Activated T-helper 9 cell treated with anti-CD3 and anti-CD28 coated beads, Interleukin-2, amount 50 U/mL, for 16 hours (primary cell): ENCODE results near the gene ARL10.

ENCODE experiments used
- DNase-seq: peaks from one replicate; pipeline ENCODE4 v3.0.0-alpha.2; 2020; ENCODE audit warnings: low read depth

ARL10 gene

GRCh38 chr5:176365351-176366231, at the start of gene ARL10:
Gene ARL10 (plus strand): TSS chr5:176365487. CDS start chr5:176365564, 77 bp downstream.
- peak; percentile 45 for DNase-seq

GRCh38 chr5:176317534-176318374, 47.5 kb upstream of the ARL10 start:
- DNase-seq: no peak

GRCh38 chr5:176319827-176320554, 45.3 kb upstream of the ARL10 start:
- no peak for DNase-seq

GRCh38 chr5:176320577-176320976, 44.7 kb upstream of the ARL10 start:
- DNase-seq: no peak

GRCh38 chr5:176334031-176334770, 31.1 kb upstream of the ARL10 start:
- DNase-seq: no peak

GRCh38 chr5:176337913-176338312, 27.4 kb upstream of the ARL10 start:
- no peak for DNase-seq

GRCh38 chr5:176339304-176339703, 26.0 kb upstream of the ARL10 start:
- no peak for DNase-seq

- DNase-seq: no peak
Measured at GRCh38 chr5:176341325-176342157, 23.7 kb upstream of the ARL10 start.

GRCh38 chr5:176342158-176342483, 23.2 kb upstream of the ARL10 start:
- no peak for DNase-seq

GRCh38 chr5:176342766-176343458, 22.4 kb upstream of the ARL10 start:
- no peak for DNase-seq

- DNase-seq: no peak
Measured at GRCh38 chr5:176350416-176350815, 14.9 kb upstream of the ARL10 start.

- no peak for DNase-seq
Measured at GRCh38 chr5:176352116-176352878, 13.0 kb upstream of the ARL10 start.

GRCh38 chr5:176353533-176353932, 11.8 kb upstream of the ARL10 start:
- DNase-seq: no peak

- no peak for DNase-seq
Measured at GRCh38 chr5:176355400-176356178, 9.7 kb upstream of the ARL10 start.

- DNase-seq: no peak
Measured at GRCh38 chr5:176356179-176356566, 9.1 kb upstream of the ARL10 start.

GRCh38 chr5:176359658-176360057, 5.6 kb upstream of the ARL10 start:
- no peak for DNase-seq

- no peak for DNase-seq
Measured at GRCh38 chr5:176360894-176361436, 4.3 kb upstream of the ARL10 start.
